Adrenal gland (tissue), 12 donors: ENCODE measurements around the gene ABCE1. TPM values are rescaled to one million over a fixed set of nuclear protein-coding genes. Genes with fewer than 3 reads are reported as not detected.

ENCODE experiments used
- DNase-seq, 7 donors: peaks; one replicate each; pipeline ENCODE4 v3.0.0-alpha.2; 2019 to 2020
- H3K27ac ChIP-seq, 5 donors: fragments of 200-600 bp; sonication (generic) in 4 of 5; 1 replicate in 3 of 5; 2 replicates in 2 of 5; pipeline versions ENCODE4 v1.5.1 to v1.8.0; 2016 to 2020; ENCODE audit warnings: mild to moderate bottlenecking in 1 of 5
- H3K27me3 ChIP-seq: fragments of 200-600 bp; 2 replicates; pipeline ENCODE4 v1.8.0; 2021
- H3K36me3 ChIP-seq, 2 donors: fragments of 200-600 bp; replicated peaks in 1 of 2; 1 replicate in 1 of 2; 2 replicates in 1 of 2; pipeline versions ENCODE4 v1.5.1 to v1.8.0; 2018 to 2022
- H3K4me1 ChIP-seq, 2 donors: fragments of 200-600 bp; replicated peaks in 1 of 2; 1 replicate in 1 of 2; 2 replicates in 1 of 2; pipeline versions ENCODE4 v1.5.1 to v1.8.0; 2018 to 2021
- H3K4me3 ChIP-seq, 4 donors: fragments of 200-600 bp; sonication (generic) in 3 of 4; one replicate each; pipeline ENCODE4 v1.5.1; 2016 to 2018
- H3K9me3 ChIP-seq, 3 donors: fragments of 200-600 bp; sonication (generic) in 1 of 3; replicated peaks in 1 of 3; 1 replicate in 2 of 3; 2 replicates in 1 of 3; pipeline versions ENCODE4 v1.5.1 to v1.8.0; 2016 to 2021
- CTCF ChIP-seq, 6 experiments: fragments of 450-650 bp in 4 of 6; fragments of 200-600 bp in 2 of 6; sonication (generic) in 1 of 6; IDR thresholded peaks; 1 replicate in 5 of 6; 2 replicates in 1 of 6; pipeline versions ENCODE4 v1.5.1 to v1.8.0; 2016 to 2021; ENCODE audit warnings: antibody characterized with exemption in 6 of 6, mild to moderate bottlenecking in 2 of 6, moderate library complexity in 1 of 6
- POLR2A ChIP-seq, 2 donors: fragments of 450-650 bp; IDR thresholded peaks; one replicate each; pipeline ENCODE4 v1.6.1; 2017; ENCODE audit warnings: antibody characterized with exemption in 2 of 2, mild to moderate bottlenecking in 2 of 2, moderate library complexity in 1 of 2
- WGBS, 4 donors: extraction: QIAGEN DNeasy Blood & Tissue Kit in 2 of 4; methylation state at CpG; one replicate each; pipeline versions ENCODE4 v1.1.5 to v1.1.7; 2013 to 2017; 5-methylcytosine and 5-hydroxymethylcytosine counted together
- intact Hi-C, 2 donors: fragments of 100-400 bp; cut with DNase I; formaldehyde crosslinking; loops; one replicate each; pipeline versions ENCODE4 v1.14.1 to v1.15.0; 2022 to 2023
- polyA plus RNA-seq, 3 donors: library from polyadenylated mRNA; stranded (reverse); fragments of 200-250 nt in 2 of 3; fragments of 350-450 nt in 1 of 3; fragmentation: Illumina TruSeq in 1 of 3; extraction: RNeasy Lipid Tissue Mini Kit (QIAGEN cat#74804) in 1 of 3; gene quantifications; one replicate each; pipeline ENCODE4 v1.2.3, GENCODE V29; 2013 to 2014
- total RNA-seq, 9 donors: library from RNA; depleted of rRNA in 4 of 9; stranded (reverse); fragments of >200 nt in 4 of 9; fragments of 120-200 nt in 1 of 9; fragmentation: NEBNext Ultra II Directional in 1 of 9; extraction: Animal tissue kit (Norgen Biotek cat#: 25700) in 1 of 9; gene quantifications; one replicate each; pipeline versions ENCODE4 v1.1.0 to v1.2.4, GENCODE V29; 2013 to 2023
- donor health status: healthy with polysubstance abuse.
- donor health status: Bipolar disorder and iron deficiency.
- donor health status: DM: yes; HTN: yes; CAD: no.
- donor health status: DM: no; HTN: no; CAD: no.
- donor health status: DM: no; HTN: no; CAD: no.
- donor health status: DM: yes; HTN: yes; CAD: no.

ABCE1 gene
- total and polyA plus RNA-seq, 12 donors = 14.9 to 82.0 (median 50.6) TPM

GRCh38 chr4:145076469-145076855 lies 21.6 kb upstream of the ABCE1 start:
- WGBS, 4 donors = 85 to 94% (median 90%) methylated on average over 2 of the region's 2 CpGs

DNA sequence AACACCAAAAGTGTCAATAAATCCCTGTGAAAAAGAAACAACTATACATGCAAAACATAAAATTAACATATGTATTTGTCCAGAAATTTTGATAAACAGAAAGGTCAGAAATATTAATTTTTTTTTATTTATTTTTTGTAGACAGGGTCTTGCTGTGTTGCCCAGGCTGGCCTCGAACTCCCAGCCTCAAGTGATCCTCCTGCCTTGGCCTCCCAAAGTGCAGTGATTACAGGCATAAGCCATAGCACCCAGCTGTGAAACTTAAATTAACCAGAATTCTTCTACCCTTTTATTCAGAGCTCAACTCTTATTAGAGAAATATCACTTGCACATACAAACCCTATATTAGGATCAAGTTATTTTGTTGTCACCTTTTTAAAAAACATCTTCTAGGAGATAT lies 16.4 kb upstream of the ABCE1 start:
- WGBS, 4 donors = 96 to 100% (median 98%) methylated on average over 1 of the region's 1 CpG
- Histone ChIP-seq H3K9me3 (peaks cover 0 to 5% (median 0%) of the 10 kb centered on the region in 3 donors), H3K4me3 (no peak overlapping the region), H3K36me3 (peaks cover 0 to 4% of the 10 kb centered on the region in 2 donors), H3K27me3 (no peaks in the 10 kb centered on the region), H3K4me1 (no peaks in the 10 kb centered on the region), H3K27ac (no peak overlapping the region)
- intact Hi-C loops = no loop called here
- TF ChIP-seq CTCF (IDR thresholded peaks at IDR 0.05) (no peak), POLR2A (IDR thresholded peaks at IDR 0.05) (no peak)
- DNase-seq = no peak

More at GRCh38 chr4:145076469-145076855, 21.6 kb upstream of the ABCE1 start:
- TF ChIP-seq CTCF (IDR thresholded peaks at IDR 0.05) (no peak), POLR2A (IDR thresholded peaks at IDR 0.05) (no peak)
- DNase-seq = no peak
- H3K36me3 ChIP-seq = peaks cover 0 to 4% of the 10 kb centered on the region in 2 donors
- H3K9me3 ChIP-seq = no peaks in the 10 kb centered on the region
- intact Hi-C loops = no loop called here
- H3K4me3 ChIP-seq = no peak overlapping the region
- H3K27me3 ChIP-seq = no peaks in the 10 kb centered on the region
- no peaks in the 10 kb centered on the region for H3K4me1 ChIP-seq
- no peak overlapping the region for H3K27ac ChIP-seq

DNA sequence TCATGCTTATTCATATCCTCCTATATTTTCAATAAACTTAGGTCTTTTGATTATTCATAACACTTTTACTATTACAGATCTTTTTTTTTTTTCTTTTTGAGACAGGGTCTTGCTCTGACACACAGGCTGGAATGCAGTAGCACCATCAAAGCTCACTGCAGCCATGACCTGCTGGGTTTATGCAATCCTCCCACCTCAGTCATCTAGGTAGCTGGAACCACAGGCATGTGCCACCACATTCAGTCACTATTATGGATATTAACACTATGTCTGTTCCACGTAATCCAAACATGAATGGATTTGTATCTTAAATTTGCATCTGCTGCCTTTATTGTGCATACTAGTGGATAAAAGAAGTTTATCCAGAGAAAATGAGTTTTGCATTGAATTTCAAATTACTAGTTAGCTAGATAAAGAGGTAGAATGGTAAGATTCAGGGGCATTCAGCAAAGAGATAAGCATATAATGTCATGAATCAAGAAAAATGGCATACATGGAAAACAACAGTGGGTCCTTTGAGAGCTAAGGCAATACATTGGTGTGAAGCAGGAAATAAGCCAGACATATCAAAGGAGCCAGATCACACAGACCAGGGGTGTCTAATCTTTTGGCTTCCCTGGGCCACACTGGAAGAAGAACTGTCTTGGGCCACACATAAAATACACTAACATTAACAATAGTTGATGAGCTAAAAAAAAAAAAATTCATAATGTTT lies 14.1 kb upstream of the ABCE1 start:
- Histone ChIP-seq H3K36me3 (peaks cover 0 to 4% of the 10 kb centered on the region in 2 donors), H3K4me3 (no peak overlapping the region), H3K9me3 (peaks cover 0 to 5% (median 0%) of the 10 kb centered on the region in 3 donors), H3K4me1 (no peaks in the 10 kb centered on the region), H3K27me3 (no peaks in the 10 kb centered on the region), H3K27ac (no peak overlapping the region)
- 97 to 100% (median 98%) methylated on average over 1 of the region's 1 CpG for WGBS, 4 donors
- intact Hi-C loops = no loop called here
- no peak for TF ChIP-seq CTCF (IDR thresholded peaks at IDR 0.05)
- no peak for TF ChIP-seq POLR2A (IDR thresholded peaks at IDR 0.05)
- DNase-seq = no peak

DNA sequence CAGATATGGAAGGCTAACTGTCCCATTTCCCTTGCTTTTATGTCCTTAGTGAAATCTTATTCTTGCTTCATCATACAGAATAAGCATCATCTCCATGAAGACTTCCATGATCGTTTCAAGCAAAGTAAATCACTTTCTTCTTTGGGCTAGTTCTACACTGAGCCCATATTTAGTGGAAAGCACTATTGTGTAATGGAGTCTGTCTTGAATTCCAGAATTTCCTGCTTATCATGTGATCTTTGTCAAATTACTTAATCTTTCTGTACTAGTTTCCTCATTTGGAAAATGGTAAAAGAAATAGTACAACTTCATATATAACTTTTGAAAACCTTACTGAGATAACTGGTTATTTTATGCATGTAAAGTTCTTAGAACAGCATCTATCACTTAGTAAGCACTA lies 7.7 kb upstream of the ABCE1 start:
- peaks cover 0 to 7% of the 10 kb centered on the region in 2 donors for H3K36me3 ChIP-seq
- H3K27ac ChIP-seq = peak overlapping the region in 1 of 5 donors; percentile 2
- WGBS, 4 donors = 82 to 88% (median 84%) methylated on average over 1 of the region's 1 CpG
- no peak overlapping the region for H3K4me3 ChIP-seq
- intact Hi-C loops = loop anchor here in 1 of 2 donors (10.0 kb wide), 1 partner anchor 916 kb away; no protein-coding TSS in a partner anchor
- H3K27me3 ChIP-seq = no peaks in the 10 kb centered on the region
- H3K9me3 ChIP-seq = peaks cover 0 to 7% (median 0%) of the 10 kb centered on the region in 3 donors
- no peak for TF ChIP-seq POLR2A (IDR thresholded peaks at IDR 0.05)
- no peak for DNase-seq
- H3K4me1 ChIP-seq = no peaks in the 10 kb centered on the region
